HG02938 (cell line): ENCODE results near the gene RIC8A.

Source experiments
- ATAC-seq: cut with Tn5 transposase; IDR thresholded peaks from one replicate; pipeline ENCODE4 v1.9.1; 2021; ENCODE audit warnings: mild to moderate bottlenecking, moderate library complexity; ENCODE audit not compliant: unreplicated experiment

The RIC8A gene

DNA sequence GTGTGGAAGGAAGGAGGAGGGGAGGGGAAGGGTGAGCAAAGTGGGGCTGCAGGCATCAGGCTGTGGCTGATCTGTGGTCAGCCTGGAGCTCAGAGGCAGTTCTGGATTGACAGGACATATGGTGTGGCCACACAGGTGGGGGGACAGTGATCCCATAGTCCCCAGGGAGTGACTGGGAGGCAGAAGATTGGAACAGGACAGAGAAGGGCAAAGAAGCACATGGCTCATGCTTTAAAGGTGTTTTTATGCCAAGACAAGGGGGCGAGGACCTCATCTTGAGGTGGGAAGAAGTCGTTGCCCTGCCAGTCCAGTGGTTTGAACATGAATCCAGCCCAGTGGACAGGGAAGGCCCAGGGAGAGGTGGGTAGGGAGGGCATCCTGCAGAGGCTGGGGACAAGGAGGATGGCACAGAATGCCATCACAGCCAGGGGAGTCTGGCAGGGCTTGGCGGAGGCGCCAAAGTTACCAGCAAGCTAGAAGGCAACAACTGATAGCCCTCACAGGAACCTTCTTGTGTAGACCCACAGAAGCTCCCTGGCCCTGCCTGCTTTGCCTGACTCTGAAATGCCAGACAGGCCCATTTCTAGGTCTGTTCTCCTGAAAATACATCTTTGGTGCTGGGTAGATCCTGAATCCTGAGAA, 3.4 kb upstream of the RIC8A start:
- ATAC-seq = no peak

DNA sequence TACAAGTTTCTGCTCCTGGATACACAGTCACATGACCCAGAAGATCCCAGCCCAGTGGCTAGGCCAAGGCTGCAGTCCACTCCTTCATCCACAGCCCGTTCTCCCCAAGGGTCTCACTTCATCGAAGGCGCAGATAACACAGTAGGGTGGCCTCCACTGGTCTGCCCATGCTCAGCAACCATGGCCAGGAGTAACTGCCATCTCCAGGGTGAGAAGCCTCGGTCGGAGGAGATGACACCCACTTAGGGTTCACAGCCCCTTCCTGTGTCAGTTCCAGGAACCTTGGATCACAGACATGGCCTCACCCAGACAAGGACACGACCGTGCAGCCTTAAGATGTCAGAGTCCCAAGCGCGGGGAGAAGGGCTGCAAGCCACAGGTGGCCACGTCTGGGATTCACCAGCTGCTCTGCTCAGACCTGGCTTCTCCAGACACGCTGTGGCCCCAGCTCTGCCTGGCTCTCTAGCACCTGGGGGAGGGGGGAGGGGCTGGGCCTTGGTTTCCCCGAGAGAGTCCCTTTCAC, 2.9 kb upstream of the RIC8A start:
- no peak for ATAC-seq

DNA sequence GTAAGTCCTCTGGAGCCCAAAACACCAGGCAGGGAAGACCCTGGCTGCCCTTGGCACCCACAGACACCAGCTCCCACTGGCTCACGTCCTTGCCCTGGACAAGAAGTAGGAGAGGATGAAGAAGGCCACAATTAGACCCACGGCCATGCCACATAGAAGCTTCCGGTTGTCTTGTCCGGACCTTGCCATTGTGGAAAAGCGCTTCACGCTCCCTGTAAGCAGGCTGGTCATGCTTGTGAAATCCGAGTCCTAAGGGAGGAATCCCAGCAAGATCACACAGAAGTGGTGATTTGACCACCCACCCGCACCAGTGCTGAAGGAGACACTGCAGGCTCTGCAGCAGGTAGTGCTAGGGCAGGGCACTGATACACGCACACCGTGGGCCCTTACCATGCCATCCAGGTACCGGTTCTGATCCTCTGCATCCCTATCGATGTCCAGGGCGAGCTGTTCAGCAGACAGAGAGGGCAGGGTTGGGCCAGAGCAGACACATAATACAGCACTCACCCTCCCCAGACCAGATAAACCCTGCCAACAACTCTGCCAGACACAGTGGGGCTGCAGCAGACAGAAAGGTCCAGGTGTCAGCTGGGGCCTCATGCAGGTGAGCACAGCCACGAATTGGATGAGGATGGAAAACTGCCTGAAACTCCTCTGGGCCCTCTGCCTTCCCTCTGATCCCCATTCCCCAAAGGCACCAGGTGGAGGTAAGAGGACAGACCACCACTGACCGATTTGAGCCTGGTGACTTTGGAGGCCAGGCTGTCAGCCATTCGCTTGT, 2.1 kb upstream of the RIC8A start:
- ATAC-seq = no peak

DNA sequence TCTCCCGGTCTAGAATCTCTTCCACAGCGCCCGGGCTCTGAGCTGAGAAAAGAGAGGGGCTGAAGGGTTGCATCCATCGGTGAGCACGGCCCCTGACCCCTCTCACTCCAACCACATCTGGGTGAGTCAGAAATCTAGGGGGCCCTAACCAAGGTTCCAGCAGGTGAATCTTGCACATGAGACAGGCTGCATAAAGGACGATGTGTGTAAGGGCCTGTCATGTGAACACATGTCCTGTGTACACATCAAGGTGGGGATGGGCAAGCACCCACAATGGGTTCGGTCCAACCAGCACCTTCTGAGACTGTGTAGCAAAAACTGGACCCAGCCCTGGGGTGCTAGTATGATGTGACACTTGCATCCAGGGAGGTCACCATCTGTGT, 1.5 kb upstream of the RIC8A start:
- ATAC-seq = no peak

DNA sequence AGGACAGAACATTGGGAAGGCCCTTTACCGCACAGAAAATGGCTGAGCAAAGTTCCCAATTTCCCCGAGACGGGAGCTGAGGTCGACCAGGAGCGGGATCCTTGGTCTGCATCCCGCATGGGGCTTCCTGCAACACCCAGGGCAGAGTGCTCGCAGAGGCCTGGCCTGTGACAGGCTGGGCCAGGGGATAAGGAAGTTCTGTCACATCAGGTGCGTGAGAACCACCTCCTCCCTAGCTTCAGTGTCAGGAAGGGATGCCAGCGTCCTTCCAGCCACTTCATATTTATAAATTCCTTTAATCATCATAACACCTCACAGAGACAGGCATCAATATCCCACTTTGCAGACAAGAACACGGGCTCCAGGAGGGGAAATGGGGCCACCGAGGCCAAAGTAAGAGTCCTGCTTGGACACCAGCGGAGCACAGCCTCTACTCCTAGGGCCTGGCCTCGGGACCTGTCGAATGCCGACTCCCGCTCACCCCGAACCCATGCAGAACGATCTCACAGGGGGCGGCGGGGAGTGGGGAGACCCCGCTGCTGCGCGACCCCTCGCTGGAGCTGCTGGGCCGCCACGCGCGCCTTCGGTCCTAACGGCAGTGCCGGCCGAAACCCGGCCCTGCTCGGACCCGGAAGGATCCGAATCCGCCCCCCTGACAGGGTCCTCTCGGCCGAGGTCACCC, 841 bp upstream of the RIC8A start:
- no peak for ATAC-seq

DNA sequence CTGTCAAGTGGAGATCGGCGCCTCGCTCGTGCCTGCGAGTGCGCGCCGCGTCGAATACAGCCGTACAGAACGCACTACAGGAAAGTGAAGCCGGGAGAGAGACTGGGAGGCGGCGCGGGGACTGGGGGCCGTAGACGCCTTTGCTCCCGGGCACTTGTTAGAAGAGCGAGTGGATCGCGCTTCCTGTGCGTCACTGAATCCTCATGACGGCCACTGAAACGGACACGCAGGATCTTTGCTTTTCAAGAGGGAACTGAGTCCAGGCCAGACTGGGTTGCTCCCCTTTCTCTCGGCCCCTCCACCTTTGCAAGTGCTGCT, 314 bp downstream of the RIC8A start:
- no peak for ATAC-seq

DNA sequence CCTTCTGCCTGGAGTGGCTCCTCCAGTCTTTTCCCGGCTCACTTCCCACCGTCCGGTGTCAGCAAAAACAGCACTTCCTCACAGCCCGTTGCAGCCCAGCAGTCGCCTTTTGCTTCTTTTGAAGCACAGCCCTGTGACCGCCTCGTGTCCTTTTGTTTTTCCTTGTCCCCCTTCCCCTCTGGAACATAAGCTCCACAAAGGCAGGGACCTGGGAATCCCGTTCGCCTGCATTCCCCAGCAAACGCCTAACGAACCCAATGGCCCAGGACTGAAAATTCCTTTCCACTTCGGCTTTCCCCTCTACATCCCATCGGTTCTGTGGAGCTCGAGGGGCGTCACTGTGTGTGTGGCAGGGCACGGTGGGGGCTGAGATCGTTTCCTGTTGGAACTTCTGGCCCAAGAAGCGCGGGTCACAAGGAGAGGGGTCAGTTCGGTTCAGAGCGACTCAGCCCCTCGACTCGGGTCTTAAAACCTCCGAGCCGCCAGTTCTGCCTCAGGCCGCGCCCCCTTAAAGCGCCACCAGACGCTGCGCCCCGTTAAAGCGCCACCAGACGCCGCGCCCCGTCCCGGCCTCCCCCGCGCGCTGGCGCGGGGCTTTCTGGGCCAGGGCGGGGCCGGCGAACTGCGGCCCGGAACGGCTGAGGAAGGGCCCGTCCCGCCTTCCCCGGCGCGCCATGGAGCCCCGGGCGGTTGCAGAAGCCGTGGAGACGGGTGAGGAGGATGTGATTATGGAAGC, 841 bp downstream of the RIC8A start:
- ATAC-seq = no peak

DNA sequence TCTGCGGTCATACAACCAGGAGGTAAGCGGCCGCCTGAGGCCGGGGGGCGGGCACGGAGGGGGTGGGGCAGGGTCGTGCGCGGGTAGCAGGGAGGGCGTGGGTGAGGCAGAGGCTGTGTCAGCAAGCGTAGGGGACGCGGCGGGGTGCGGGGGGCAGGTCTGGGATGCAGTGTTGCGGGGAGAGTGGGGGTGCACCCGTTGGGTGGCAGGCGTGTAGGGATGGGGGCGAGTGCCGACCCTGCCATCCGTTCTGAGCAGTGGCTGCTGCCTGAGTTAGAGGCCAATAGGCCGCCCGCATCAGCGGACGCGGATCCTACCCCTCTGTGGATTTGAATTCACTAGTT, 1.4 kb downstream of the RIC8A start:
- ATAC-seq = no peak

DNA sequence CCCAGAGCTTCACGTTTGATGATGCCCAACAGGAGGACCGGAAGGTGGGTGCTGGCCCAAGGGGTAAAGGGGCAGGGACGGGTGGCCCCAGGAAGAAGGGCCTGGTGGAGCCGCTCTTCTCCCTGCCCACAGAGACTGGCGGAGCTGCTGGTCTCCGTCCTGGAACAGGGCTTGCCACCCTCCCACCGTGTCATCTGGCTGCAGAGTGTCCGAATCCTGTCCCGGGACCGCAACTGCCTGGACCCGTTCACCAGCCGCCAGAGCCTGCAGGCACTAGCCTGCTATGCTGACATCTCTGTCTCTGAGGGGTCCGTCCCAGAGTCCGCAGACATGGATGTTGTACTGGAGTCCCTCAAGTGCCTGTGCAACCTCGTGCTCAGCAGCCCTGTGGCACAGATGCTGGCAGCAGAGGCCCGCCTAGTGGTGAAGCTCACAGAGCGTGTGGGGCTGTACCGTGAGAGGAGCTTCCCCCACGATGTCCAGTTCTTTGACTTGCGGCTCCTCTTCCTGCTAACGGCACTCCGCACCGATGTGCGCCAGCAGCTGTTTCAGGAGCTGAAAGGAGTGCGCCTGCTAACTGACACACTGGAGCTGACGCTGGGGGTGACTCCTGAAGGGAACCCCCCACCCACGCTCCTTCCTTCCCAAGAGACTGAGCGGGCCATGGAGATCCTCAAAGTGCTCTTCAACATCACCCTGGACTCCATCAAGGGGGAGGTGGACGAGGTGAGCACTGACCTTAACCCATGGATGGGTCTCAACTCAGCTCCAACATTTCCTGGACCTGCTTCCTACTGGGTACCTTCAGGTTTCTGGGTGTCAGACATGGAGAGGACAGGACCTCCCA, 2.0 kb downstream of the RIC8A start:
- ATAC-seq = no peak

DNA sequence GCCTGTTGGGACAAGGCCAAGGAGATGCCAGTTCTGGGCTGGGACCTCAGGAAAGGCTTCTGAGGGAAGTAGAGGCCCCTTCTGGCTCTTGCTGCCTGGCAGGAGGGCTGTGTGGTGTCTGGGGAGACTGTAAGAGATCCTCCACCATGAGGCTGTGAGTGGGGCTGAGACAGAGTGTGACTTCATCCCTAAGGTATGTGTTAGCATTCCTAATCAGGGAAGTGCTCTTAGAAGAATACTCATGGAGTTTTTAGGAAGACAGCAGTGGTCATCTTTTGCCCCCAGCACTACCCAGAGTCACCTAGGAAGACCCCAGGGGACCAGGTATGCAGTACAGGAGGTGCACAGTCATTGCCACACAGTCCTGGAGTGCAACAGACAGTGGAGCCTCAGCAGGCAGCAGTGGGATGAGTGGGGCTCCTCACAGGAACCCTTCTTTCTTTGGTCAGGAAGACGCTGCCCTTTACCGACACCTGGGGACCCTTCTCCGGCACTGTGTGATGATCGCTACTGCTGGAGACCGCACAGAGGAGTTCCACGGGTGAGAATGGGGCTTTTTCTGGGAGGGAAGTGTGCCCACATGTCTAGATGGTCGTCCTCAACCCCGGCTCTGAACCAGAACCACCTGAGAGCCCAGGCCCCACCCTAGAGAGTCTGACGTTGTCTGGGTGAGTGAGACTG, 2.8 kb downstream of the RIC8A start:
- ATAC-seq = no peak

DNA sequence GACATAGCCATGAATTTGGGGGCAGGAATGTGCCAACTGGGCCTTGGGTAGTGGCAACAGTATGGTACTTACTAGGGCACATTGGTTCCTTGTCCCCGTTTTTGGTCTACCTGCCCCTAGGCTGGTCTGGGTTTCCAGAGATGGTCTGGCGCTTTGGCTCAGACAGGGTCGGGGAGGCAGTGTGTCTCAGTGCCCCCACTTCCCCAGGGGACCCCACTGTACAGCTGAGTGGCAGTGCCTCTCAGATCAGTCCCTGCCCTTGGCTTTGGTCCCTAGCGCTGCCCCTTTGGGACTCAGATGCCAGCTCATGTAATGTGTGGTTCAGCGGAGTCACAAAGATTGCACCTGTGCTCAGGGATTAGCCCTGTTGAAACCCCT, 3.3 kb downstream of the RIC8A start:
- ATAC-seq = no peak

DNA sequence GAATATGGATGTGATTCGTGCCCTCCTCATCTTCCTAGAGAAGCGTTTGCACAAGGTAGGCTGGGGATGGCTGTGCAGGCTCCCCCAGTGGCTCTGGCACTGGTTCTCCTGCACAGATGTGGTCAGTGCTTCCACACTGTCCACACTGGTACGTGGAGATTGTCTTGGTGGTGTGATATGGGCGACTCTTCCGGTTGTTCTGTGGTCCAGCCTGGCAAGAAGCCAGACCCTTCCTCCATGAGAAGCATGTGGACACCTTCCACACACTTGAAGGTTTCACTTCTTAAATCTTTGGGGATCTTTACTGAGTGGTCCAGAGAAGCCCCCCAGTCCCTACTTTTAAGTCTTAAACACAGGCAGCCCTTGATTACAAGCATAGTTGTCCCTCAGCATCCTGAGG, 3.8 kb downstream of the RIC8A start:
- no peak for ATAC-seq

DNA sequence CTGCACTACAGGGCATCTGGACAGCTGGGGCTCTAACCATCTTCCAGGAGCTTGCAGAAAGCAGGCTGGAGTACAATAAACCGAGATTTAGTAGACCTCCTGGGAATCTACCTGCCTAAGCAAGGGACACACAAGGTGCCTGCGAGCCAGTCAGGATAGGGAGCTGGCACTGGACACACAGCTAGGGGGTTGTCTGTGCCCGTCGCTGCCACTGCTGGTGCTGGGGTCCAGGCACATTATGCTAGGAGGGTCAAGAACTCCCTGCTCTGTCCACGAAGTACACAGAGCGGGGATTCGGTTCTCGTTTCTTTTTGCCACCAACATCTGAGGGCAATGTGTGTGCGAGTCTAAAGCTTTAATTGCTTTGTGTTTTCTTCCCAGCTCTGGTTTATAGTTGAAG, 4.2 kb downstream of the RIC8A start:
- no peak for ATAC-seq

DNA sequence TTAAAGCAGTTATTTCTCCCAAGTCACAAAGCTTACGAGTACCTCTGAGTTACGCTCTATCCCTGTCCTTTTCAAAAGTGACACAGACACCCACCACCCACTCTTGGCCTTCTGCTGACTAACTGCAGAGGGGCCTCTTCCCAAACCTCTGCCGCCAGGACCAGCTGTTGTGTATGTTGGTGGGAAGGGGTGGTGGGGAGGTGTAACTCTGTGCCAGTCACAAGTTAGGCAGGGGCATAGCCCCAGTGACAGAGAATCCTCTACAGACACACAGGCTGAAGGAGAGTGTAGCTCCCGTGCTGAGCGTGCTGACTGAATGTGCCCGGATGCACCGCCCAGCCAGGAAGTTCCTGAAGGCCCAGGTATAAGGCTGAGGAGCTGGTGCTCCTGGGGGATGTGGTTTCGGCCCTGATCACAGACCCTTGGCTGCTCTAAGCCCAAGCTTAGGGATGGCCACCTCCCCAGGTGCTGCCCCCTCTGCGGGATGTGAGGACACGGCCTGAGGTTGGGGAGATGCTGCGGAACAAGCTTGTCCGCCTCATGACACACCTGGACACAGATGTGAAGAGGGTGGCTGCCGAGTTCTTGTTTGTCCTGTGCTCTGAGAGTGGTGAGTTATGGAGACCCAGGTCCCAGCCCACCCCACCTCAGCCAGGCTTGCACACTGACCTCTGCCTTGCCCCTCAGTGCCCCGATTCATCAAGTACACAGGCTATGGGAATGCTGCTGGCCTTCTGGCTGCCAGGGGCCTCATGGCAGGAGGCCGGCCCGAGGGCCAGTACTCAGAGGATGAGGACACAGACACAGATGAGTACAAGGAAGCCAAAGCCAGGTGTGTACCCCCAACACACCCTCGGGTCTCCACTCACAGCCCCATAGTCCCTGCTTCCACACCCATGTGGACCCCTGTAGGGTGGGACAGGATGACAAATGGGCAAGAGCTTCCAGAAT, 4.9 kb downstream of the RIC8A start:
- ATAC-seq = no peak

DNA sequence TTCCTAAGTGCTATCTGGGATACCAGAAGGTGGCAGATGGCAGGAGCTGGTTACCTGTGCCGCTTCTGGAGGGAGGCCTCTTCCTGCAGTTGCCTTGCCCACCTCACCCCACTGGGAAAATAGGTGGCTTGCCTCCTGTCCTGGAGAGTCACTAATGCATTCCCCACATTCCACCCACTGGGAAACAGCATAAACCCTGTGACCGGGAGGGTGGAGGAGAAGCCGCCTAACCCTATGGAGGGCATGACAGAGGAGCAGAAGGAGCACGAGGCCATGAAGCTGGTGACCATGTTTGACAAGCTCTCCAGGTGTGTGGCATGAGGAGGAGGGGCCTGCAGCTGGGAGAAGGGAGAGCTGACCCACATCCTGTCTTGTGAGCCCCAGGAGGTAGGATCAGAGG, 5.6 kb downstream of the RIC8A start:
- no peak for ATAC-seq

DNA sequence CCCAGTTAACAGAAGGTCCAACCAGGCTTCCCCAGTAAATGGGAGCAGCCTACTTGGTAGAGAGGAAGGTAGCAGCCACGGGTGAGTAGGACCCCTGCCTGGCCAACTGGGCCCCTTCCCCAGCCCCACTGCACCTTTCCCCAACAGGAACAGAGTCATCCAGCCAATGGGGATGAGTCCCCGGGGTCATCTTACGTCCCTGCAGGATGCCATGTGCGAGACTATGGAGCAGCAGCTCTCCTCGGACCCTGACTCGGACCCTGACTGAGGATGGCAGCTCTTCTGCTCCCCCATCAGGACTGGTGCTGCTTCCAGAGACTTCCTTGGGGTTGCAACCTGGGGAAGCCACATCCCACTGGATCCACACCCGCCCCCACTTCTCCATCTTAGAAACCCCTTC, 6.6 kb downstream of the RIC8A start:
- ATAC-seq = no peak

DNA sequence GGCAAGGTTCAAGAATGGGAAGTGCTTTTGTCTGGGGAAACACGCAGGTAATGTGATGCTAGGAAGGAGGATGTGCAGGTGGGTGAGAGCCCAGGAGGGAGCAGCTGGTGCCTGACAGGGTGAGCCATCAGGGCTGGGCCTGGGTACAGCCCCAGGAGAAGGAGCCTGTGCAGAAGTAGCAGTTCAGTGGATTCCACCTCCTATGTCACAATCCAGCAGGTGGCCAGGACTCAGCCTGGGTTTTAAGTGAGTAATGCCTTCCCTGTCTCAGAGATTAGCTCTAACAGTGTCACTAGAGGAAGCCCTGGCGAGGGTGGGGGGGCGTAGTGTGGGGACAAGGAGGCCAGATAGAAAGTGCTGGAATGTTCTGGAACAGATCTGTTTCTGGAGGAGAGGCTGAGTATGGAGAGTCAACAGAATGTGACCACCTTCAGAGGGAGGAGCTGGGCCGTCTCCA, 8.1 kb downstream of the RIC8A start:
- no peak for ATAC-seq

DNA sequence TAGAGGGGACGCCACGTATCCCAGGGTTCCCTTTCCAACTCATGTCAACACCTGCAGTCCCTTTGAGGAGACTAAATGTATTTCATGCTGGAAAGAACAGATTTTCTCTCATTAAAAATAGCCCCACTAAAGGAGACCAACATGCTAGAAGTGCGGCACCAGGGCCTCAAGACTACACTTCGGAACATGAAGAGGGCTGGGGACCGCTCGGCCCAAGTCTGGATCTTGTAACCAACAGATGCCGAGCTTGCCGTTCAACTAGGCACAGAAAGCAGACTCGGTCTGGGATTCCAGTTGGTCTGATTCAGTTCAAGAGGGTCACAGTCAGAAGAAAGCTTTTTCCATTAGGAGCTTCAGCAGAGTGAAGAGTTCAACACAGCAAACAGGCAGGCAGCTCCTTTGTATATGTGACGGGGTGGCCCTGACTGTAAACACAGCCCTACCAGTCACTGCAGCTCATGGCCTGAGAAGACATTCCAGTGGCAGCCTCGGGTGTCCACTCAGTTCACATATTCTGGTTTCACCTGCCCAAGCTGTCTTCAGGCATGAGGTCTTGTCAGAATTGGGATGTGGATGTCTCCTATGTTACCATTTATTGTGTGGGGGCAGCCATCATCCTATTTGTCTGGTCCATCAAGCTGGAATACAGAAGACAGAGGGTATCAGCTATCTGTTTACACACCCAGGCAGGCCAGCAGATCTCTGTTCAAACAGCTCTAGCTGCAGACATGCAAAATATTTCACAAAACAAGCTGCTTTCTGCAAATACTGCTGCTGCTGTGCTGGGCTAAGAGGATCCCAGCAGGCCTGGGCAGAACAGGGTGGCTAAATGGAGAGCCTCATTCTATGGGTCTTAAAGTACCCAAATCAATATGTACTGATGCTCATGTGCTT, 8.8 kb downstream of the RIC8A start:
- no peak for ATAC-seq
